ENCODE data around the gene LRRC15. TPM values are rescaled to one million over a fixed set of nuclear protein-coding genes. Genes with fewer than 3 reads are reported as not detected.

Gene LRRC15
- total and polyA plus RNA-seq, 2 experiments from 2014 or later = not detected

DNA sequence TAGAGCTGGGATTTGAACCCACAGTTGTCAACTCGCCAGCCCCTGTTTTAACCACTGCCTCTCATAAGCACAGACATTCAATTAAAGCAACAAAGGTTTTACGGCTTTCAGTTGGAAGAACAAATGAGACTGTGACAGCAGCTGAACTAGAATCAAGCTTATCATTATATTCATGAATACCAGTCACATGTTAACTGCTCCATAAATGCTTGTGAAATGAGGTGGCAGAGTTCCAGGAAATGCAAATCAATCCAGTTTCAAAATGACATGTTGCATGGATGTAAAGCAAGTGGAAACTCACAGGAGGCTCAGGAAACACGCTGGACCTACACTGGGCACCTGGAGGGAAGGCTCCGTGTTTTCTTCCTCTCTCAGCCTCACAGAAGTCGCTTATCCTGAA, 25.7 kb upstream of the LRRC15 start:
- H2AFZ ChIP-seq = peak overlapping the region; percentile 22
- H3K4me1 ChIP-seq (ENCODE audit: insufficient read depth) = peaks cover 20% of the 10 kb centered on the region
- H3K9me2 ChIP-seq (replicated peaks; ENCODE audit: insufficient read depth) = no peaks in the 10 kb centered on the region
- H3K4me3 ChIP-seq = no peak overlapping the region
- H3K79me2 ChIP-seq = no peaks in the 10 kb centered on the region
- no peaks in the 10 kb centered on the region for H3K36me3 ChIP-seq (replicated peaks; ENCODE audit: insufficient read depth, low read depth)
- H3K27ac ChIP-seq = peak overlapping the region; percentile 89
- H3K4me2 ChIP-seq = peak overlapping the region; percentile 73
- TF ChIP-seq, protein P1, sequence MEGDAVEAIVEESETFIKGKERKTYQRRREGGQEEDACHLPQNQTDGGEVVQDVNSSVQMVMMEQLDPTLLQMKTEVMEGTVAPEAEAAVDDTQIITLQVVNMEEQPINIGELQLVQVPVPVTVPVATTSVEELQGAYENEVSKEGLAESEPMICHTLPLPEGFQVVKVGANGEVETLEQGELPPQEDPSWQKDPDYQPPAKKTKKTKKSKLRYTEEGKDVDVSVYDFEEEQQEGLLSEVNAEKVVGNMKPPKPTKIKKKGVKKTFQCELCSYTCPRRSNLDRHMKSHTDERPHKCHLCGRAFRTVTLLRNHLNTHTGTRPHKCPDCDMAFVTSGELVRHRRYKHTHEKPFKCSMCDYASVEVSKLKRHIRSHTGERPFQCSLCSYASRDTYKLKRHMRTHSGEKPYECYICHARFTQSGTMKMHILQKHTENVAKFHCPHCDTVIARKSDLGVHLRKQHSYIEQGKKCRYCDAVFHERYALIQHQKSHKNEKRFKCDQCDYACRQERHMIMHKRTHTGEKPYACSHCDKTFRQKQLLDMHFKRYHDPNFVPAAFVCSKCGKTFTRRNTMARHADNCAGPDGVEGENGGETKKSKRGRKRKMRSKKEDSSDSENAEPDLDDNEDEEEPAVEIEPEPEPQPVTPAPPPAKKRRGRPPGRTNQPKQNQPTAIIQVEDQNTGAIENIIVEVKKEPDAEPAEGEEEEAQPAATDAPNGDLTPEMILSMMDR (IDR thresholded peaks at IDR 0.05; ENCODE audit: poor library complexity) = no peak
- TF ChIP-seq EZH2 (IDR thresholded peaks at IDR 0.05; ENCODE audit: borderline replicate concordance) (no peak), EZH2phosphoT487 (IDR thresholded peaks at IDR 0.05; ENCODE audit: low read depth, severe bottlenecking, unreplicated experiment) (no peak)
- H4K20me1 ChIP-seq (ENCODE audit: insufficient read depth, poor library complexity, severe bottlenecking) = no peaks in the 10 kb centered on the region
- no peaks in the 10 kb centered on the region for H3K9me3 ChIP-seq (ENCODE audit: low read depth)
- peaks cover 10% of the 10 kb centered on the region for H3K27me3 ChIP-seq
- WGBS (ENCODE audit: low lambda C conversion rate, missing lambda C conversion rate) = 63% methylated on average over 5 of the region's 5 CpGs
- DNase-seq (ENCODE audit: low spot score) = peak; percentile 79

DNA sequence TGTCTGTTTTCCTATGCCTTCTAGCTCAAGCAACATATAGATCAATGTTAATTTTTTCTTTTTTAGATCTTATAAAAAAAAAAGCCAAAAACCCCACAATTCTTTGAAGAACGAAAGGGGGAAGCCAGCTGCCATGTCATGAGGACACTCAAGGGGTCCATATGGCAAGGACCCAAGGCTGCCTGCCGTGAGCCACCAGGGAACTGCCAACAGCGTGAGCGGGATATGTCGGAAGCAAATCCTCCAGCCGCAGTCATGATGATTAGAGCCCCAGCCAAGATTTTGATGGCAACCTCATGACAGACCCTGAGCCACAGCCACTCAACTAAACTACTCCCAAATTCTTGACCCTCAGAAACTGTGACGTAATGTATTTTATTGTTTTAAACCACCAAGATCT, 23.0 kb upstream of the LRRC15 start:
- WGBS (ENCODE audit: low lambda C conversion rate, missing lambda C conversion rate) = 88% methylated on average over 7 of the region's 7 CpGs
- Histone ChIP-seq H3K79me2 (no peaks in the 10 kb centered on the region), H2AFZ (no peak overlapping the region), H4K20me1 (ENCODE audit: insufficient read depth, poor library complexity, severe bottlenecking) (no peaks in the 10 kb centered on the region), H3K27ac (no peak overlapping the region), H3K4me2 (no peak overlapping the region), H3K4me3 (no peak overlapping the region), H3K9me3 (ENCODE audit: low read depth) (no peaks in the 10 kb centered on the region), H3K9me2 (replicated peaks; ENCODE audit: insufficient read depth) (no peaks in the 10 kb centered on the region), H3K27me3 (peaks cover 3% of the 10 kb centered on the region), H3K4me1 (ENCODE audit: insufficient read depth) (peaks cover 20% of the 10 kb centered on the region), H3K36me3 (replicated peaks; ENCODE audit: insufficient read depth, low read depth) (no peaks in the 10 kb centered on the region)
- no peak for DNase-seq (ENCODE audit: low spot score)
- TF ChIP-seq, protein P1 (IDR thresholded peaks at IDR 0.05; ENCODE audit: poor library complexity) = no peak
- TF ChIP-seq EZH2 (IDR thresholded peaks at IDR 0.05; ENCODE audit: borderline replicate concordance) (no peak), EZH2phosphoT487 (IDR thresholded peaks at IDR 0.05; ENCODE audit: low read depth, severe bottlenecking, unreplicated experiment) (no peak)

GRCh38 chr3:194390835-194391234, 21.3 kb upstream of the LRRC15 start:
- Histone ChIP-seq H3K9me2 (replicated peaks; ENCODE audit: insufficient read depth) (no peaks in the 10 kb centered on the region), H4K20me1 (ENCODE audit: insufficient read depth, poor library complexity, severe bottlenecking) (no peaks in the 10 kb centered on the region), H3K79me2 (no peaks in the 10 kb centered on the region), H3K4me2 (no peak overlapping the region), H3K27me3 (no peaks in the 10 kb centered on the region), H3K4me3 (no peak overlapping the region), H3K9me3 (ENCODE audit: low read depth) (no peaks in the 10 kb centered on the region), H2AFZ (no peak overlapping the region), H3K27ac (no peak overlapping the region), H3K36me3 (replicated peaks; ENCODE audit: insufficient read depth, low read depth) (no peaks in the 10 kb centered on the region), H3K4me1 (ENCODE audit: insufficient read depth) (peaks cover 5% of the 10 kb centered on the region)
- TF ChIP-seq, protein P1 (IDR thresholded peaks at IDR 0.05; ENCODE audit: poor library complexity) = no peak
- TF ChIP-seq EZH2 (IDR thresholded peaks at IDR 0.05; ENCODE audit: borderline replicate concordance) (no peak), EZH2phosphoT487 (IDR thresholded peaks at IDR 0.05; ENCODE audit: low read depth, severe bottlenecking, unreplicated experiment) (no peak)
- no peak for DNase-seq (ENCODE audit: low spot score)

GRCh38 chr3:194389269-194389668, 19.7 kb upstream of the LRRC15 start:
- Histone ChIP-seq H2AFZ (no peak overlapping the region), H3K9me2 (replicated peaks; ENCODE audit: insufficient read depth) (no peaks in the 10 kb centered on the region), H3K9me3 (ENCODE audit: low read depth) (no peaks in the 10 kb centered on the region), H3K36me3 (replicated peaks; ENCODE audit: insufficient read depth, low read depth) (no peaks in the 10 kb centered on the region), H3K4me1 (ENCODE audit: insufficient read depth) (no peaks in the 10 kb centered on the region), H3K27ac (no peak overlapping the region), H3K4me3 (no peak overlapping the region), H3K4me2 (no peak overlapping the region), H3K79me2 (no peaks in the 10 kb centered on the region), H3K27me3 (no peaks in the 10 kb centered on the region), H4K20me1 (ENCODE audit: insufficient read depth, poor library complexity, severe bottlenecking) (no peaks in the 10 kb centered on the region)
- no peak for TF ChIP-seq EZH2 (IDR thresholded peaks at IDR 0.05; ENCODE audit: borderline replicate concordance)
- TF ChIP-seq, protein P1 (IDR thresholded peaks at IDR 0.05; ENCODE audit: poor library complexity) = no peak
- DNase-seq (ENCODE audit: low spot score) = no peak
- WGBS (ENCODE audit: low lambda C conversion rate, missing lambda C conversion rate) = 96% methylated on average over 8 of the region's 8 CpGs

Measured in hepatocyte (in vitro differentiated cells).